Stimulated activated CD4-positive, alpha-beta T cell treated with anti-CD3 and anti-CD28 coated beads, Interleukin-4, amount 100 ng/mL, for 48 hours (primary cell): Measurements from ENCODE around the gene DGKQ.
"Not testable (repeated sequence)": the region's sequence is repeated elsewhere in the genome, so short reads cannot be mapped to it uniquely, and the experiment has no call there.

Experiments used
- DNase-seq, 2 donors: peaks; one replicate each; pipeline ENCODE4 v3.0.0-alpha.2; 2020; ENCODE audit warnings: low read depth in 2 of 2

DGKQ gene

GRCh38 chr4:1010395-1011021 lies 37.1 kb upstream of the DGKQ start:
- peak; percentile 57 to 63 for DNase-seq

- peak; percentile 63 to 72 for DNase-seq
Observed at GRCh38 chr4:1009542-1010394, 36.4 kb upstream of the DGKQ start.

GRCh38 chr4:1008840-1009541 lies 35.6 kb upstream of the DGKQ start:
- DNase-seq = no peak

GRCh38 chr4:1006856-1007255 lies 33.5 kb upstream of the DGKQ start:
- DNase-seq = no peak

- no peak for DNase-seq
Observed at GRCh38 chr4:1004557-1005485, 31.5 kb upstream of the DGKQ start.

GRCh38 chr4:1004071-1004418 lies 30.7 kb upstream of the DGKQ start:
- no peak for DNase-seq

- DNase-seq = no peak
Observed at GRCh38 chr4:1003271-1004070, 30.1 kb upstream of the DGKQ start.

GRCh38 chr4:1002631-1003251 lies 29.4 kb upstream of the DGKQ start:
- DNase-seq = no peak

GRCh38 chr4:1002131-1002630 lies 28.8 kb upstream of the DGKQ start:
- no peak for DNase-seq

GRCh38 chr4:1001561-1002130 lies 28.3 kb upstream of the DGKQ start:
- no peak for DNase-seq

- DNase-seq = no peak
Observed at GRCh38 chr4:1000686-1001260, 27.4 kb upstream of the DGKQ start.

GRCh38 chr4:999882-1000425 lies 26.6 kb upstream of the DGKQ start:
- DNase-seq = no peak

- DNase-seq = not testable (repeated sequence)
Observed at GRCh38 chr4:999240-999863, 26.0 kb upstream of the DGKQ start.

GRCh38 chr4:998096-998691 lies 24.8 kb upstream of the DGKQ start:
- no peak for DNase-seq

- no peak for DNase-seq
Observed at GRCh38 chr4:997375-998071, 24.2 kb upstream of the DGKQ start.

GRCh38 chr4:996997-997374 lies 23.6 kb upstream of the DGKQ start:
- no peak for DNase-seq
